Vagina (tissue), 2 donors: ENCODE measurements around the gene HOXD13.

Experiments
- CTCF ChIP-seq, 3 experiments: fragments of 450-650 bp in 2 of 3; fragments of 200-600 bp in 1 of 3; sonication (generic) in 1 of 3; IDR thresholded peaks; one replicate each; pipeline ENCODE4 v1.5.1; 2017 to 2019; ENCODE audit warnings: antibody characterized with exemption in 3 of 3, mild to moderate bottlenecking in 2 of 3, moderate library complexity in 2 of 3
- POLR2A ChIP-seq, 2 donors: fragments of 450-650 bp; IDR thresholded peaks; one replicate each; pipeline ENCODE4 v1.6.1; 2017; ENCODE audit warnings: antibody characterized with exemption in 2 of 2, mild to moderate bottlenecking in 2 of 2, moderate library complexity in 2 of 2
- POLR2AphosphoS5 ChIP-seq, 2 donors: sonication (generic); formaldehyde crosslinking; IDR thresholded peaks; one replicate each; pipeline ENCODE4 v1.9.0; 2017; ENCODE audit warnings: antibody characterized with exemption in 2 of 2, mild to moderate bottlenecking in 2 of 2, low read depth in 1 of 2; ENCODE audit not compliant: insufficient read depth in 1 of 2

GRCh38 chr2:176109946-176110345, 17.4 kb downstream of the HOXD13 start:
- TF ChIP-seq POLR2A (IDR thresholded peaks at IDR 0.05) (no peak), CTCF (IDR thresholded peaks at IDR 0.05) (no peak), POLR2AphosphoS5 (IDR thresholded peaks at IDR 0.05; ENCODE audit: insufficient read depth in 1 of 2, low read depth in 1 of 2) (no peak)
